HepG2 (cell line): ENCODE results near the gene CDKN1A. TPM values are rescaled to one million over a fixed set of nuclear protein-coding genes. Genes with fewer than 3 reads are reported as not detected.

Experiments used
- CHD4 ChIP-seq: fragments of 200-600 bp; sonication (generic); IDR thresholded peaks from 2 replicates; pipeline ENCODE4 v1.7.0; 2017; ENCODE audit warnings: mild to moderate bottlenecking, low read length, borderline replicate concordance
- HBP1 ChIP-seq: IDR thresholded peaks from 2 replicates; pipeline ENCODE4 v1.6.1; 2016; ENCODE audit warnings: low read depth, control low read depth
- KDM4B ChIP-seq: sonication (generic); formaldehyde crosslinking; IDR thresholded peaks from 2 replicates; pipeline ENCODE4 v1.4.0; 2020; ENCODE audit warnings: missing genetic modification reagents
- KDM6A ChIP-seq: IDR thresholded peaks from 2 replicates; pipeline ENCODE4 v1.6.1; 2016; ENCODE audit warnings: low read depth
- MTF2 ChIP-seq: sonication (generic); formaldehyde crosslinking; IDR thresholded peaks from 2 replicates; pipeline ENCODE4 v1.5.0; 2020; ENCODE audit warnings: missing genetic modification reagents, borderline replicate concordance
- MZF1 ChIP-seq: sonication (generic); formaldehyde crosslinking; IDR thresholded peaks from 2 replicates; pipeline ENCODE4 v1.8.1; 2023; ENCODE audit warnings: mild to moderate bottlenecking, missing genetic modification reagents, borderline replicate concordance
- NFIC ChIP-seq: IDR thresholded peaks from 2 replicates; pipeline ENCODE4 v1.6.1; 2012; ENCODE audit warnings: mild to moderate bottlenecking, low read length, inconsistent platforms
- SMAD1 ChIP-seq: sonication (generic); formaldehyde crosslinking; IDR thresholded peaks from 2 replicates; pipeline ENCODE4 v1.4.0; 2020; ENCODE audit warnings: missing genetic modification reagents, low read depth, mild to moderate bottlenecking, borderline replicate concordance
- SMARCE1 ChIP-seq: fragments of 450-650 bp; IDR thresholded peaks from 2 replicates; pipeline ENCODE4 v1.6.1; 2017; ENCODE audit warnings: borderline replicate concordance
- TCF12 ChIP-seq, 2 experiments: fragments of 450-650 bp in 1 of 2; sonication (generic) in 1 of 2; formaldehyde crosslinking in 1 of 2; IDR thresholded peaks; 2 replicates each; pipeline versions ENCODE4 v1.6.1 to v1.8.0; 2017 to 2022; ENCODE audit warnings: antibody characterized with exemption in 1 of 2, mild to moderate bottlenecking in 1 of 2, missing genetic modification reagents in 1 of 2, moderate library complexity in 1 of 2
- ZFP1 ChIP-seq: IDR thresholded peaks from 2 replicates; pipeline ENCODE4 v1.6.1; 2016
- ZKSCAN1 ChIP-seq: fragments of 150-350 bp; IDR thresholded peaks from 2 replicates; pipeline ENCODE4 v1.6.1; 2014; ENCODE audit warnings: low read length
- ZNF205 ChIP-seq: IDR thresholded peaks from 2 replicates; pipeline ENCODE4 v1.6.1; 2018; ENCODE audit warnings: missing biosample characterization, missing genetic modification reagents
- ZNF354B ChIP-seq: sonication (generic); formaldehyde crosslinking; IDR thresholded peaks from 2 replicates; pipeline ENCODE4 v1.8.0; 2022; ENCODE audit warnings: mild to moderate bottlenecking, missing genetic modification reagents
- ZNF687 ChIP-seq: sonication (generic); formaldehyde crosslinking; IDR thresholded peaks from 2 replicates; pipeline ENCODE4 v1.5.1; 2020; ENCODE audit warnings: mild to moderate bottlenecking, missing genetic modification reagents, moderate library complexity
- ZNF775 ChIP-seq: sonication (generic); formaldehyde crosslinking; IDR thresholded peaks from 2 replicates; pipeline ENCODE4 v1.4.0; 2020; ENCODE audit warnings: missing genetic modification reagents, mild to moderate bottlenecking, moderate library complexity, borderline replicate concordance
- ZSCAN31 ChIP-seq: sonication (generic); formaldehyde crosslinking; IDR thresholded peaks from 2 replicates; pipeline ENCODE4 v1.5.0; 2020; ENCODE audit warnings: low read depth, mild to moderate bottlenecking, missing genetic modification reagents
- polyA plus RNA-seq, 8 experiments: library from polyadenylated mRNA; depleted of rRNA in 3 of 8; stranded (reverse) in 7 of 8; unstranded in 1 of 8; fragments of >200 nt; fragmentation: Illumina TruSeq in 4 of 8; extraction: Trizol in 4 of 8; gene quantifications; 2 replicates each; pipeline versions ENCODE4 v1.2.1 to v1.2.3, GENCODE V29; 2011 to 2016; ENCODE audit warnings: low read depth in 4 of 8, missing spikeins in 1 of 8, mixed read lengths in 1 of 8; ENCODE audit not compliant: insufficient read depth in 1 of 8
- total RNA-seq, 5 experiments: library from RNA; depleted of rRNA; stranded (reverse); fragments of >200 nt; fragmentation: Illumina TruSeq; extraction: Trizol; gene quantifications; 2 replicates each; pipeline ENCODE4 v1.2.3, GENCODE V29; 2016; ENCODE audit warnings: low read depth in 1 of 5
- TF ChIP-seq, protein P1 (sequence below): sonication (generic); formaldehyde crosslinking; IDR thresholded peaks from 2 replicates; pipeline ENCODE4 v1.4.0; 2020; ENCODE audit warnings: missing genetic modification reagents
- TF ChIP-seq, protein P2 (sequence below): sonication (generic); formaldehyde crosslinking; IDR thresholded peaks from 2 replicates; pipeline ENCODE4 v1.5.0; 2020; ENCODE audit warnings: mild to moderate bottlenecking, low read depth, missing genetic modification reagents, borderline replicate concordance
- TF ChIP-seq, protein P3 (sequence below): sonication (generic); formaldehyde crosslinking; IDR thresholded peaks from 2 replicates; pipeline ENCODE4 v1.4.0; 2020; ENCODE audit warnings: missing genetic modification reagents

The CDKN1A gene
- total and polyA plus RNA-seq, 2 of the 13 experiments (the other 11 are each of a cell fraction or from before 2014, with no cell fraction given): 60.7 to 92.1 TPM

DNA sequence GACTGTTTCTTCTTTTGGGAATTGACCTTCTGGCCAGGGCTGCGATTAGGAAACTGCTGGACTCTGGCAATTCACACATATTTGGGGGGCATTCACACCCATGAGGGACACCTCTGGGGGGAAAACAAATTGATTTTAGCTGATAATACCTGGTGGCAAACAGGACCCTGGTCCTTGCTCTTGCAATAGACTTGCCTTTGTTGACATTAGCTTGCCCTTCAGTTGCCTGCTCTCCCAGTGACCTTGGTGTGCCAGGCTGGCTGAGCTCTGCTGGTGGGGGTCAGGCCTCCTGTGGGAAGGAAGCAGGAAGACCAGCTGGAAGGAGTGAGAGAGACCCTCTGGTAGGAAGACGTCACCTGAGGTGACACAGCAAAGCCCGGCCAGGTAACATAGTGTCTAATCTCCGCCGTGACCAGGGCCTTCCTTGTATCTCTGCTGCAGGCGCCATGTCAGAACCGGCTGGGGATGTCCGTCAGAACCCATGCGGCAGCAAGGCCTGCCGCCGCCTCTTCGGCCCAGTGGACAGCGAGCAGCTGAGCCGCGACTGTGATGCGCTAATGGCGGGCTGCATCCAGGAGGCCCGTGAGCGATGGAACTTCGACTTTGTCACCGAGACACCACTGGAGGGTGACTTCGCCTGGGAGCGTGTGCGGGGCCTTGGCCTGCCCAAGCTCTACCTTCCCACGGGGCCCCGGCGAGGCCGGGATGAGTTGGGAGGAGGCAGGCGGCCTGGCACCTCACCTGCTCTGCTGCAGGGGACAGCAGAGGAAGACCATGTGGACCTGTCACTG, 5.3 kb downstream of the CDKN1A start (continued):
- TF ChIP-seq MTF2 (CRISPR knock-in tag) (no peak), MZF1 (no peak), ZFP1 (CRISPR knock-in tag) (peak; percentile 51; the same call in 1 of the 2 replicates), ZSCAN31 (CRISPR knock-in tag) (peak; percentile 92), SMAD1 (CRISPR knock-in tag) (no peak), KDM6A (no peak), ZKSCAN1 (no peak), KDM4B (CRISPR knock-in tag) (peak; percentile 71; the same call in 1 of the 2 replicates), ZNF687 (peak; percentile 74), ZNF354B (CRISPR knock-in tag) (peak; percentile 98), ZNF205 (CRISPR knock-in tag) (peak; percentile 95; the same call in 1 of the 2 replicates), CHD4 (no peak), HBP1 (CRISPR knock-in tag) (no peak), TCF12 (IDR thresholded peaks at IDR 0.05) (no peak), TCF12 (CRISPR knock-in tag; IDR thresholded peaks at IDR 0.05) (peak; percentile 99), NFIC (peak; percentile 94), SMARCE1 (no peak), ZNF775 (peak; percentile 89)
- TF ChIP-seq, protein P1, sequence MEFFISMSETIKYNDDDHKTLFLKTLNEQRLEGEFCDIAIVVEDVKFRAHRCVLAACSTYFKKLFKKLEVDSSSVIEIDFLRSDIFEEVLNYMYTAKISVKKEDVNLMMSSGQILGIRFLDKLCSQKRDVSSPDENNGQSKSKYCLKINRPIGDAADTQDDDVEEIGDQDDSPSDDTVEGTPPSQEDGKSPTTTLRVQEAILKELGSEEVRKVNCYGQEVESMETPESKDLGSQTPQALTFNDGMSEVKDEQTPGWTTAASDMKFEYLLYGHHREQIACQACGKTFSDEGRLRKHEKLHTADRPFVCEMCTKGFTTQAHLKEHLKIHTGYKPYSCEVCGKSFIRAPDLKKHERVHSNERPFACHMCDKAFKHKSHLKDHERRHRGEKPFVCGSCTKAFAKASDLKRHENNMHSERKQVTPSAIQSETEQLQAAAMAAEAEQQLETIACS (CRISPR knock-in tag): no peak
- TF ChIP-seq, protein P2, sequence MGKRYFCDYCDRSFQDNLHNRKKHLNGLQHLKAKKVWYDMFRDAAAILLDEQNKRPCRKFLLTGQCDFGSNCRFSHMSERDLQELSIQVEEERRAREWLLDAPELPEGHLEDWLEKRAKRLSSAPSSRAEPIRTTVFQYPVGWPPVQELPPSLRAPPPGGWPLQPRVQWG: no peak
- TF ChIP-seq, protein P3, sequence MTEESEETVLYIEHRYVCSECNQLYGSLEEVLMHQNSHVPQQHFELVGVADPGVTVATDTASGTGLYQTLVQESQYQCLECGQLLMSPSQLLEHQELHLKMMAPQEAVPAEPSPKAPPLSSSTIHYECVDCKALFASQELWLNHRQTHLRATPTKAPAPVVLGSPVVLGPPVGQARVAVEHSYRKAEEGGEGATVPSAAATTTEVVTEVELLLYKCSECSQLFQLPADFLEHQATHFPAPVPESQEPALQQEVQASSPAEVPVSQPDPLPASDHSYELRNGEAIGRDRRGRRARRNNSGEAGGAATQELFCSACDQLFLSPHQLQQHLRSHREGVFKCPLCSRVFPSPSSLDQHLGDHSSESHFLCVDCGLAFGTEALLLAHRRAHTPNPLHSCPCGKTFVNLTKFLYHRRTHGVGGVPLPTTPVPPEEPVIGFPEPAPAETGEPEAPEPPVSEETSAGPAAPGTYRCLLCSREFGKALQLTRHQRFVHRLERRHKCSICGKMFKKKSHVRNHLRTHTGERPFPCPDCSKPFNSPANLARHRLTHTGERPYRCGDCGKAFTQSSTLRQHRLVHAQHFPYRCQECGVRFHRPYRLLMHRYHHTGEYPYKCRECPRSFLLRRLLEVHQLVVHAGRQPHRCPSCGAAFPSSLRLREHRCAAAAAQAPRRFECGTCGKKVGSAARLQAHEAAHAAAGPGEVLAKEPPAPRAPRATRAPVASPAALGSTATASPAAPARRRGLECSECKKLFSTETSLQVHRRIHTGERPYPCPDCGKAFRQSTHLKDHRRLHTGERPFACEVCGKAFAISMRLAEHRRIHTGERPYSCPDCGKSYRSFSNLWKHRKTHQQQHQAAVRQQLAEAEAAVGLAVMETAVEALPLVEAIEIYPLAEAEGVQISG: peak; percentile 77
